ENCODE data around the gene C1orf35.

Gene C1orf35

GRCh38 chr1:228079013-228079412, 24.1 kb downstream of the C1orf35 start:
- DNase-seq (ENCODE audit: low read depth) = no peak

GRCh38 chr1:228077565-228078330, 25.4 kb downstream of the C1orf35 start:
- no peak for DNase-seq (ENCODE audit: low read depth)

GRCh38 chr1:228076796-228077430, 26.2 kb downstream of the C1orf35 start:
- no peak for DNase-seq (ENCODE audit: low read depth)

GRCh38 chr1:228075801-228076271, 27.3 kb downstream of the C1orf35 start:
- no peak for DNase-seq (ENCODE audit: low read depth)

GRCh38 chr1:228074954-228075730, 28.0 kb downstream of the C1orf35 start:
- no peak for DNase-seq (ENCODE audit: low read depth)

- peak; percentile 34 for DNase-seq (ENCODE audit: low read depth)
Measured at GRCh38 chr1:228073857-228074545, 29.1 kb downstream of the C1orf35 start.

GRCh38 chr1:228073061-228073856, 29.9 kb downstream of the C1orf35 start:
- no peak for DNase-seq (ENCODE audit: low read depth)

GRCh38 chr1:228072658-228073043, 30.5 kb downstream of the C1orf35 start:
- no peak for DNase-seq (ENCODE audit: low read depth)

GRCh38 chr1:228071839-228072657, 31.1 kb downstream of the C1orf35 start:
- no peak for DNase-seq (ENCODE audit: low read depth)

- DNase-seq (ENCODE audit: low read depth) = no peak
Measured at GRCh38 chr1:228070851-228071250, 32.3 kb downstream of the C1orf35 start.

- no peak for DNase-seq (ENCODE audit: low read depth)
Measured at GRCh38 chr1:228070173-228070572, 33.0 kb downstream of the C1orf35 start.

GRCh38 chr1:228068359-228068758, 34.8 kb downstream of the C1orf35 start:
- no peak for DNase-seq (ENCODE audit: low read depth)

- DNase-seq (ENCODE audit: low read depth) = no peak
Measured at GRCh38 chr1:228066891-228067654, 36.1 kb downstream of the C1orf35 start.

- DNase-seq (ENCODE audit: low read depth) = no peak
Measured at GRCh38 chr1:228066416-228066815, 36.7 kb downstream of the C1orf35 start.

GRCh38 chr1:228065543-228066347, 37.4 kb downstream of the C1orf35 start:
- DNase-seq (ENCODE audit: low read depth) = no peak

- DNase-seq (ENCODE audit: low read depth) = no peak
Measured at GRCh38 chr1:228064741-228065542, 38.2 kb downstream of the C1orf35 start.

- DNase-seq (ENCODE audit: low read depth) = no peak
Measured at GRCh38 chr1:228064296-228064695, 38.8 kb downstream of the C1orf35 start.

All from ELR (cell line).